ENCODE data around the gene EGFL7.

The EGFL7 gene

DNA sequence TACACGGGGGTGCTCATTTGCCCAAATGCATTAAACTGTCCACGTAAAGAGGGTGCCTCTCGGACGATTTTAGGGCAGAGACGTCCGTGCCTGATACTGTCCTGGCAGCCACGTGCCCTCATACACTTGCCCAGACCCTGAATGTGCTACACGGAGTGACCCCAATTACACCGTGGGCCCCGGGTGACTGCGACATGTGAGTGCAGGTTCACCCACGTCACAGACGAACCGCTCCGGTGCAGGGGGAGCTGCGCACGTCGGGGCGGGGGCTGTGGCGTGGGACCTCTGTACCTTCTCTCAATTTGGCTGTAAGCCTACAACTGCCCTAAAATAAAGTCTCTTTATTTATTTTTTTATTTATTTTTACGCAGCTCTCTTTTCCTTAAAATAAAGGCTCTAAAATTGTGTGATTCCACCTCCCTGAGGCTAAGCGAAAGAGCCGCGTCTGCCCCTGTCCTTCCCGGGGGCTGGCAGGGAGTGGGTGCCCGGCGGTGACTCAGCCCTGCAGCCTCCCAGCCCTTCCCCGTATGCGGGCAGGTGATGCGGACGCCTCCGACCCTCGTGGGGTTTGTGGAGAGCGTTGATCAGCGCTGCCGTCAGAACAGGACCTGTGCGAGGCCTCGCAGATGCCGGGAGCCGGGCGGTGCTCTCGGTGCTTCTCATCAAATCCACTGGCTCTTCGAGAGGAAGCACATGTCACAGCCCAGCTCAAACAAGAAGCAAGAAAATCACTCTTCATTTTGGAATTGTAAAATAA, 9.2 kb upstream of the EGFL7 start:
- DNase-seq = no peak
- TF ChIP-seq, protein P1, sequence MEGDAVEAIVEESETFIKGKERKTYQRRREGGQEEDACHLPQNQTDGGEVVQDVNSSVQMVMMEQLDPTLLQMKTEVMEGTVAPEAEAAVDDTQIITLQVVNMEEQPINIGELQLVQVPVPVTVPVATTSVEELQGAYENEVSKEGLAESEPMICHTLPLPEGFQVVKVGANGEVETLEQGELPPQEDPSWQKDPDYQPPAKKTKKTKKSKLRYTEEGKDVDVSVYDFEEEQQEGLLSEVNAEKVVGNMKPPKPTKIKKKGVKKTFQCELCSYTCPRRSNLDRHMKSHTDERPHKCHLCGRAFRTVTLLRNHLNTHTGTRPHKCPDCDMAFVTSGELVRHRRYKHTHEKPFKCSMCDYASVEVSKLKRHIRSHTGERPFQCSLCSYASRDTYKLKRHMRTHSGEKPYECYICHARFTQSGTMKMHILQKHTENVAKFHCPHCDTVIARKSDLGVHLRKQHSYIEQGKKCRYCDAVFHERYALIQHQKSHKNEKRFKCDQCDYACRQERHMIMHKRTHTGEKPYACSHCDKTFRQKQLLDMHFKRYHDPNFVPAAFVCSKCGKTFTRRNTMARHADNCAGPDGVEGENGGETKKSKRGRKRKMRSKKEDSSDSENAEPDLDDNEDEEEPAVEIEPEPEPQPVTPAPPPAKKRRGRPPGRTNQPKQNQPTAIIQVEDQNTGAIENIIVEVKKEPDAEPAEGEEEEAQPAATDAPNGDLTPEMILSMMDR (IDR thresholded peaks at IDR 0.05; ENCODE audit: low read depth, low read length) = no peak
- Histone ChIP-seq H3K9me3 (ENCODE audit: severe bottlenecking) (no peaks in the 10 kb centered on the region), H3K27ac (no peak overlapping the region), H3K36me3 (no peaks in the 10 kb centered on the region), H3K27me3 (ENCODE audit: insufficient read depth, low read depth, severe bottlenecking) (no peaks in the 10 kb centered on the region), H3K4me3 (ENCODE audit: low read depth, low read length) (no peak overlapping the region)

DNA sequence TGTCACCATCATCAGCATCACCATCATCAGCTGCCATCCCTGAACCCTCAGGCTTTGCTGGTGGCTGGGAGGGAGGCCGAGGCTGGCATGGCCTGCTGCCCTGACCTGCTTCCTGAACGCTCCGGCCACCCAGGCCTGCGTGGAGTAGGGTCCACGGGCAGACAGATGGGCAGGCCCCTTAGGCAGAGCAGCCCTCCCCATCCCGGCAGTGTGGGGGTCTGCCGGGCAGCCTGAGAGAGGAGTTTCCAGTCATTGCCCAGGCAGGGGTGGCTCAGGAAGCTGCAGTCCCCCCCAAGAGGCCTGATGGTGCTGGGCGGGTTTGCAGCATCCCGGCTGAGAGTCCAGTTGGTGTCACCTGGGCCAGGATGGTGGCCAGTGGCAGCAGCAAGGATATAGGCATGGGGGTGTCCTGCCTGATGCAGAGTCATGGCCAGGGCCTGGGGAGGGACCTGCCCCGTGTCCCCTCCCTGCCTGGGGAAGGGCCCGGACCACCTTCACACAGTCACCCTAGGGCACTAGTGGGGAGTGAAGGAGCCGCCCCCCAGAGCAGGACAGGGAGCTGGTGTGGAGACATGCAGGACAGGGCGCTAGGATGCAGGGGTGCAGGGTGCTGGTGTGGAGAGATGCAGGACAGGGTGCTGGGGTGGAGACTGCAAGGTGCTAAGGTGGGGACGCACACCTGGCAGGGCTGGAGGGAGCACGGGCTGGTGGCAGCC, 7.7 kb upstream of the EGFL7 start:
- DNase-seq = no peak
- Histone ChIP-seq H3K9me3 (ENCODE audit: severe bottlenecking) (no peaks in the 10 kb centered on the region), H3K27ac (no peak overlapping the region), H3K4me3 (ENCODE audit: low read depth, low read length) (no peak overlapping the region), H3K36me3 (no peaks in the 10 kb centered on the region), H3K27me3 (ENCODE audit: insufficient read depth, low read depth, severe bottlenecking) (no peaks in the 10 kb centered on the region)
- TF ChIP-seq, protein P1 (IDR thresholded peaks at IDR 0.05; ENCODE audit: low read depth, low read length) = no peak

DNA sequence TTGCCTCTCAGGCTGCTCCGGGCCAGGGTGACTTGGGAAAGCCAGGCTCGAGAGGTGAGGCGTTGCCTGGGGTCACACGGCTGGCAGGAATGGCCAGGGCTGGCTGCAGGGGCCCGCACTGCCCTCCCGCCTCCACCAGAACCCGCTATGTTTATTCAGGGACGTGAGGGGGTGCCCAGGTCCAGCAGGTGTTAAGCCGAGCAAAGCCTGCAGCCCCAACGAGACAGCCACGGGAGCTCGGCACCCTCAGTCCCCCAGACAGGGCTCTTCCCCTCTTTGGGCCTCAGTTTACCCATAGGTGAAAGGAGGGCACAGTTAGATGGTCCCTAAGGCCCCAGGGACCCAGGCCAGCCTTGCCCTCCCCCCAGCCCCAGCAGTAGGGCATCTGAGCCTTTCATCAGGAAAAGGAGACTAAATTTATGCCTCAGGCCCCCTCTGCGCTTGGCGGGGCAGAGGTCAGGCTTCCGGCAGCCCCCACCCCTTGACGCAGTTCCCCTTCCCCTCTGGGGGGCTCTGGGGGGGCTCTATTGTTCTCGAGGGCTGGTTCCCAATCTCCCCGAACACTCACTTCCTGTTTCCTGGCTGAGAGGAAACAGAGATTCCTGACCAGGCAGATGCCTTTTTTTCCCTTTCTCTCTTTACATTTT, 7.1 kb upstream of the EGFL7 start:
- DNase-seq = no peak
- H3K36me3 ChIP-seq = no peaks in the 10 kb centered on the region
- no peak overlapping the region for H3K27ac ChIP-seq
- no peaks in the 10 kb centered on the region for H3K9me3 ChIP-seq (ENCODE audit: severe bottlenecking)
- TF ChIP-seq, protein P1 (IDR thresholded peaks at IDR 0.05; ENCODE audit: low read depth, low read length) = no peak
- H3K27me3 ChIP-seq (ENCODE audit: insufficient read depth, low read depth, severe bottlenecking) = no peaks in the 10 kb centered on the region
- H3K4me3 ChIP-seq (ENCODE audit: low read depth, low read length) = no peak overlapping the region

DNA sequence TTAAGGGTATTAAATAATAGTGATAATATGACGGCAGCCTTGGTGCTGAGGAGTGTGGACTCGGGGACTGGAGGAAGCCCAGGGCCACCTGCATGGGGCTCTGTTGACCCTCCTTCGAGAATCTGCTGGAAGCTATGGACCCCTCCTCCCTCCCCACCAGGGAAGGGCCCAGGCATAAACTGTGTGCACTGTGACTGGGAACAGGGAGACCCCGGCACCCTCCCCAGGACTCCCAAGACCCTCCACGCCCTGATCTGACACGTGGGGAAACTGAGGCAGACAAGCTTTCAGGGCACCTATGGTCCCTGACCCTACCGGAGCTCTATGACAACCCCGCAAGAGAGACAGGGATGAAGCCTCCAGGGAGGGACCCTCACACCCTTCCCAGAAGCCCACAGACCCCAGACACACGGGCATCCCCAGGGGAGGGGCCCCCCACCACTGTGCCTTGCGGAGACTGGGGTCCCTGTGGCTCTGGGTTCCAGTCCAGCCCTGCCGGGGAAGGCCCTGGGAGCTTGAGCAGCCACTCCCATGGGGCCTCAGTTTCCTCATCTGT, 6.5 kb upstream of the EGFL7 start:
- no peak overlapping the region for H3K27ac ChIP-seq
- H3K9me3 ChIP-seq (ENCODE audit: severe bottlenecking) = no peaks in the 10 kb centered on the region
- TF ChIP-seq, protein P1 (IDR thresholded peaks at IDR 0.05; ENCODE audit: low read depth, low read length) = no peak
- no peak for DNase-seq
- H3K27me3 ChIP-seq (ENCODE audit: insufficient read depth, low read depth, severe bottlenecking) = no peaks in the 10 kb centered on the region
- no peak overlapping the region for H3K4me3 ChIP-seq (ENCODE audit: low read depth, low read length)
- no peaks in the 10 kb centered on the region for H3K36me3 ChIP-seq

DNA sequence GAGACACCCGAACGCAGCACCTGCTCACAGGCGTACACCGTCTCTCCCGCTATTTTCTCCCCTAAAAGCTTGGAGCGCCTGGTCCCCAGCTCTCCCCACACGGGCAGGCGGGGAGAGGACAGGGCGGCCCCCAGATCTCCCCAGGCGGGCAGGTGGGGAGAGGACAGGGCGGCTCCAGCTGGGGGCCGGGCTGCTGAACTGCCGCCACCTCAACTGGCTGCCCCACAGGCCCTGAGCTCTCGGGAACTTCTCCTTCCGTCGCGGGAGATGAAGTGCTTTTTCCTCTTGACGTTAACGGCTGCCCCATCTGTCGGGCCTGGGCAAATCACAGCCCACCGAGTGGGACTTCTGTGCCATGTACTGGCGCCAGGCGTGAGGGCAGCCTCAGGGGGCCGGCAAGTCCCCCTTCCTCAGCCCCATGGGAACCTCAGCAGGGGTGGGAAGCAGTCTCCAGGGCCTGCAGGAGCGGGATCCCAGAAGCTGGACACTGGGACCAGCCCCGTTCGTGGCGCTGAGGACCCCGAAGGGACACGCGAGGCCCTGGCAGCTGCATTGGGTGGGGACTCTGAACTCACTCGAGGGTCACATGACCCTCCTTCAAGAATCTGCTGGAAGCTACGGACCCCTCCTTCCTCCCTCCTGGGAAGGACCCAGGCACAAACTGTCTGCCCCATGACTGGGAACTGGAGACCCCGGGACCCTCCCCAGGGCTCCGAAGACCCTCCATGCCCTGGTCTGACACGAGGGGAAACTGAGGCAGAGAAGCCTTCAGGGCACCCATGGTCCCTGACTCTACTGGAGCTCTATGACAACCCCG, 5.7 kb upstream of the EGFL7 start:
- TF ChIP-seq, protein P1 (IDR thresholded peaks at IDR 0.05; ENCODE audit: low read depth, low read length) = no peak
- no peaks in the 10 kb centered on the region for H3K9me3 ChIP-seq (ENCODE audit: severe bottlenecking)
- no peaks in the 10 kb centered on the region for H3K27me3 ChIP-seq (ENCODE audit: insufficient read depth, low read depth, severe bottlenecking)
- no peaks in the 10 kb centered on the region for H3K36me3 ChIP-seq
- no peak overlapping the region for H3K27ac ChIP-seq
- DNase-seq = no peak
- H3K4me3 ChIP-seq (ENCODE audit: low read depth, low read length) = no peak overlapping the region
